CD4-positive, CD25-positive, alpha-beta regulatory T cell (primary cell): ENCODE results near the gene VEGFB. TPM values are rescaled to one million over a fixed set of nuclear protein-coding genes. Genes with fewer than 3 reads are reported as not detected.

Experiments
- ATAC-seq, 2 donors: fragments of 150-1000 bp; cut with Tn5 transposase; one replicate each; pipeline ENCODE4 v1.10.0; 2021; ENCODE audit warnings: low read depth in 2 of 2, moderate number of reproducible peaks in 2 of 2, moderate library complexity in 1 of 2
- DNase-seq, 3 donors: peaks; one replicate each; pipeline versions ENCODE4 v3.0.0 to v3.0.0-alpha.2; 2012 to 2022; ENCODE audit warnings: mixed read lengths in 1 of 3
- H3K27ac ChIP-seq: one replicate; pipeline ENCODE4 v1.7.0; 2013; ENCODE audit warnings: mild to moderate bottlenecking, low read length; ENCODE audit not compliant: insufficient read depth, poor library complexity, severe bottlenecking
- H3K27me3 ChIP-seq: one replicate; pipeline ENCODE4 v1.7.0; 2013; ENCODE audit warnings: low read length; ENCODE audit not compliant: control insufficient read depth, insufficient read depth
- H3K36me3 ChIP-seq: one replicate; pipeline ENCODE4 v1.7.0; 2013; ENCODE audit warnings: mild to moderate bottlenecking, low read length, moderate library complexity; ENCODE audit not compliant: control insufficient read depth, insufficient read depth
- H3K4me1 ChIP-seq: 2 replicates; pipeline ENCODE4 v1.7.0; 2013; ENCODE audit warnings: mild to moderate bottlenecking, low read length; ENCODE audit not compliant: insufficient read depth, control insufficient read depth, poor library complexity, severe bottlenecking
- H3K4me3 ChIP-seq: one replicate; pipeline ENCODE4 v1.7.0; 2013; ENCODE audit warnings: low read depth, mild to moderate bottlenecking, low read length, moderate library complexity
- H3K9me3 ChIP-seq, 2 experiments: 1 replicate in 1 of 2; 2 replicates in 1 of 2; pipeline ENCODE4 v1.7.0; 2013; ENCODE audit warnings: low read length in 2 of 2, mild to moderate bottlenecking in 1 of 2, moderate library complexity in 1 of 2; ENCODE audit not compliant: control insufficient read depth in 2 of 2
- H3K27ac Mint-ChIP-seq, 3 donors: one replicate each; pipeline ENCODE4 v1.8.0; 2020 to 2022; ENCODE audit warnings: mild to moderate bottlenecking in 3 of 3, mixed read lengths in 3 of 3, moderate library complexity in 2 of 3
- H3K27me3 Mint-ChIP-seq: one replicate; pipeline ENCODE4 v1.8.0; 2022; ENCODE audit warnings: mild to moderate bottlenecking, mixed read lengths
- H3K36me3 Mint-ChIP-seq: one replicate; pipeline ENCODE4 v1.8.0; 2020; ENCODE audit warnings: mixed read lengths
- H3K4me1 Mint-ChIP-seq, 4 donors: one replicate each; pipeline ENCODE4 v1.8.0; 2020 to 2022; ENCODE audit warnings: mixed read lengths in 4 of 4, mild to moderate bottlenecking in 1 of 4
- H3K4me3 Mint-ChIP-seq, 4 donors: one replicate each; pipeline ENCODE4 v1.8.0; 2020 to 2022; ENCODE audit warnings: mild to moderate bottlenecking in 4 of 4, mixed read lengths in 4 of 4, moderate library complexity in 3 of 4
- H3K9me3 Mint-ChIP-seq, 7 donors: one replicate each; pipeline ENCODE4 v1.8.0; 2020 to 2022; ENCODE audit warnings: mixed read lengths in 7 of 7, mild to moderate bottlenecking in 3 of 7, moderate library complexity in 2 of 7
- polyA plus RNA-seq, 4 donors: library from polyadenylated mRNA; unstranded; fragments of 300-500 nt; fragmentation: Illumina TruSeq; gene quantifications; one replicate each; pipeline ENCODE4 v1.2.3, GENCODE V29; 2021
- total RNA-seq: library from RNA; stranded (reverse); gene quantifications from one replicate; pipeline ENCODE4 v1.2.3, GENCODE V29; 2022

The VEGFB gene
- total and polyA plus RNA-seq, 5 donors from 2014 or later = 6.5 to 19.6 (median 8.3) TPM

DNA sequence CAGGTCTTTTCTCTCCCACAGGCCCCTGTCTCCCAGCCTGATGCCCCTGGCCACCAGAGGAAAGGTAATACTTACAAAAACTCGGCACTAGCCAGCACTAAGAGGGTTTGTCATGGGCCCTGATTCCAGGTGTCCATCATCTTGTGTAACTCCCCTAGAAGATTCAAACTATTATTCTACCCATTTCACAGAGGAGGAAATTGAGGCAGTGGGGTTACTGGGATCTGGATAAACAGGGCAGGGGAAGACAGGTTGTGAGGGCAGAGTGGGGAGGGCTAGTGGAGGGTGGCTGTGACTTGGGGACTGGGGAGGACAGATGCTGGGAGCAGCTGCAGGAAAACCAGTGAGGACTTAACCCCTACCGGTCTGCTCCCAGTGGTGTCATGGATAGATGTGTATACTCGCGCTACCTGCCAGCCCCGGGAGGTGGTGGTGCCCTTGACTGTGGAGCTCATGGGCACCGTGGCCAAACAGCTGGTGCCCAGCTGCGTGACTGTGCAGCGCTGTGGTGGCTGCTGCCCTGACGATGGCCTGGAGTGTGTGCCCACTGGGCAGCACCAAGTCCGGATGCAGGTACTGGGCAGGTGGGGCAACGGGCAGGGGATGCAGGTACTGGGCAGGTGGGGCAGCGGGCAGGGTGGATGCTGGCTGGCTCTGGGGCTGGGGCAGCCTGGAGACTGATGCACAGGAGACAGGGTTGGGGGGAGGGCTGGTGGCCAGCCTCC, 1.2 kb downstream of the VEGFB start:
- H3K27ac Mint-ChIP-seq = peak overlapping the region; percentile 74 to 80 (median 76)
- no peaks in the 10 kb centered on the region for H3K36me3 Mint-ChIP-seq
- Histone ChIP-seq H3K4me3 (peak overlapping the region; percentile 48), H3K27me3 (no peaks in the 10 kb centered on the region), H3K9me3 (no peaks in the 10 kb centered on the region), H3K36me3 (no peaks in the 10 kb centered on the region), H3K4me1 (peaks cover 32% of the 10 kb centered on the region), H3K27ac (peak overlapping the region; percentile 68)
- H3K4me3 Mint-ChIP-seq = peak overlapping the region; percentile 80 to 93 (median 84)
- no peaks in the 10 kb centered on the region for H3K27me3 Mint-ChIP-seq
- ATAC-seq (no peak), DNase-seq (no peak)
- H3K4me1 Mint-ChIP-seq = peaks cover 0 to 45% (median 23%) of the 10 kb centered on the region in 4 donors
- no peaks in the 10 kb centered on the region for H3K9me3 Mint-ChIP-seq

DNA sequence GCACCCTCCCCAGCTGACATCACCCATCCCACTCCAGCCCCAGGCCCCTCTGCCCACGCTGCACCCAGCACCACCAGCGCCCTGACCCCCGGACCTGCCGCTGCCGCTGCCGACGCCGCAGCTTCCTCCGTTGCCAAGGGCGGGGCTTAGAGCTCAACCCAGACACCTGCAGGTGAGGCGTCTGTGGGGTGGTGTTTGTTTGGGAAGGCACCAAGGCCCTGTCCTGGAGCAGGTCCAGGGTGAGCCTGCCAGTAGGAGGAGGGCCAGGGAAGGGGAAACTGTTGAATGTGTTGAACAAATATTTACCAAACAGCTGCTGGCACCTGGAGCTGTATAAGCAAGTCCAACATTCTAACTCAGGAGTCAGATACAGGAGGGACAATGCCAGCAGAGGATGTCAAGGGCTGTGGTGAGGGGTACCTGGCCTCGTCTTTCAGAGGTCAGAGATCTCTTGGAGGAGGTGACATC, 3.1 kb downstream of the VEGFB start:
- H3K36me3 Mint-ChIP-seq = no peaks in the 10 kb centered on the region
- Histone ChIP-seq H3K27me3 (no peaks in the 10 kb centered on the region), H3K27ac (no peak overlapping the region), H3K9me3 (no peaks in the 10 kb centered on the region), H3K4me1 (peaks cover 35% of the 10 kb centered on the region), H3K4me3 (no peak overlapping the region), H3K36me3 (no peaks in the 10 kb centered on the region)
- H3K27ac Mint-ChIP-seq = peak overlapping the region in 1 of 3 donors; percentile 65
- peaks cover 0 to 42% (median 18%) of the 10 kb centered on the region in 4 donors for H3K4me1 Mint-ChIP-seq
- H3K4me3 Mint-ChIP-seq = peak overlapping the region in 2 of 4 donors; percentile 38 to 83
- H3K9me3 Mint-ChIP-seq = no peaks in the 10 kb centered on the region
- ATAC-seq = no peak
- no peaks in the 10 kb centered on the region for H3K27me3 Mint-ChIP-seq
- DNase-seq = no peak

DNA sequence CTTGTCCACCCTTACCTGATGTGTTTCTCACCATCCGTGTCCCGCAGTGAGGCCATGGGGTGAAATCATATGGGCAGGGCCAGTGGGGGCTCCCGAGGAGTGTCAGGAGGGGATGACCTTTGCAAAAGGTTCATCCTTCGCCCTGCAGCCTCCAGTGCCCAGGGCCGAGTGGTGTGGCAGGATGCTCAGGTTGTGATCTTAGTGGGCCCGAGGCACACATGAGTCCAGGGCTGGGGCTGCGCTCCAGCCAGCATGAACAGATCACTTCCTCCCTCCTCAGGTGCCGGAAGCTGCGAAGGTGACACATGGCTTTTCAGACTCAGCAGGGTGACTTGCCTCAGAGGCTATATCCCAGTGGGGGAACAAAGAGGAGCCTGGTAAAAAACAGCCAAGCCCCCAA, 3.7 kb downstream of the VEGFB start:
- no peaks in the 10 kb centered on the region for H3K27me3 Mint-ChIP-seq
- H3K27ac Mint-ChIP-seq = peak overlapping the region in 2 of 3 donors; percentile 17 to 86
- H3K4me1 ChIP-seq = peaks cover 39% of the 10 kb centered on the region
- H3K36me3 Mint-ChIP-seq = no peaks in the 10 kb centered on the region
- peaks cover 0 to 42% (median 17%) of the 10 kb centered on the region in 4 donors for H3K4me1 Mint-ChIP-seq
- no peak overlapping the region for H3K4me3 ChIP-seq
- no peak overlapping the region for H3K27ac ChIP-seq
- no peaks in the 10 kb centered on the region for H3K27me3 ChIP-seq
- H3K4me3 Mint-ChIP-seq = peak overlapping the region in 3 of 4 donors; percentile 38 to 87 (median 83)
- DNase-seq (no peak), ATAC-seq (no peak)
- no peaks in the 10 kb centered on the region for H3K36me3 ChIP-seq
- no peaks in the 10 kb centered on the region for H3K9me3 ChIP-seq
- no peaks in the 10 kb centered on the region for H3K9me3 Mint-ChIP-seq

DNA sequence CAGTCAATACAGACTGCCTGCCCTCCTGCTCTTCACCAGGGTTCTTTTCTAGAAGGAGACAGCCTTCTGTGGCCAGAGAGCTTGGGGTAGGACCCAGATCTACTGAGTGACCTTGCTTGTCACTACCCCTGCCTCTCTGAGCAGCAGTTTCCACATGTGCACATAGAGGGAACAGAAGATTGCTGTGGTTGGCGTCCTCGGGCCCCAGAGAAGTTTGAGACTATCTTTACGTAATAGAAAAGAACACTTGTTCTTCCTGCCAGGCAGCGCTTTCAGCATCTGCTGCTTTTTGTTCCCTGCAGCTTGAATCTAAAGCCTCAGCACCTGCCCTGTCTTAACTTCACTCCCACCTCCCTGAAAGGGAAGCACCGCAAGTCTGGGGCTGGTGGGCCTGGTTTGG, 4.6 kb downstream of the VEGFB start:
- Mint-ChIP-seq H3K36me3 (no peaks in the 10 kb centered on the region), H3K27me3 (no peaks in the 10 kb centered on the region), H3K4me3 (peak overlapping the region in 3 of 4 donors; percentile 36 to 87 (median 83)), H3K9me3 (no peaks in the 10 kb centered on the region), H3K27ac (peak overlapping the region; percentile 48 to 86 (median 71)), H3K4me1 (peaks cover 0 to 45% (median 23%) of the 10 kb centered on the region in 4 donors)
- ATAC-seq = no peak
- no peak overlapping the region for H3K4me3 ChIP-seq
- H3K27ac ChIP-seq = no peak overlapping the region
- no peaks in the 10 kb centered on the region for H3K27me3 ChIP-seq
- H3K4me1 ChIP-seq = peaks cover 35% of the 10 kb centered on the region
- DNase-seq = no peak
- H3K36me3 ChIP-seq = peaks cover 4% of the 10 kb centered on the region
- no peaks in the 10 kb centered on the region for H3K9me3 ChIP-seq

DNA sequence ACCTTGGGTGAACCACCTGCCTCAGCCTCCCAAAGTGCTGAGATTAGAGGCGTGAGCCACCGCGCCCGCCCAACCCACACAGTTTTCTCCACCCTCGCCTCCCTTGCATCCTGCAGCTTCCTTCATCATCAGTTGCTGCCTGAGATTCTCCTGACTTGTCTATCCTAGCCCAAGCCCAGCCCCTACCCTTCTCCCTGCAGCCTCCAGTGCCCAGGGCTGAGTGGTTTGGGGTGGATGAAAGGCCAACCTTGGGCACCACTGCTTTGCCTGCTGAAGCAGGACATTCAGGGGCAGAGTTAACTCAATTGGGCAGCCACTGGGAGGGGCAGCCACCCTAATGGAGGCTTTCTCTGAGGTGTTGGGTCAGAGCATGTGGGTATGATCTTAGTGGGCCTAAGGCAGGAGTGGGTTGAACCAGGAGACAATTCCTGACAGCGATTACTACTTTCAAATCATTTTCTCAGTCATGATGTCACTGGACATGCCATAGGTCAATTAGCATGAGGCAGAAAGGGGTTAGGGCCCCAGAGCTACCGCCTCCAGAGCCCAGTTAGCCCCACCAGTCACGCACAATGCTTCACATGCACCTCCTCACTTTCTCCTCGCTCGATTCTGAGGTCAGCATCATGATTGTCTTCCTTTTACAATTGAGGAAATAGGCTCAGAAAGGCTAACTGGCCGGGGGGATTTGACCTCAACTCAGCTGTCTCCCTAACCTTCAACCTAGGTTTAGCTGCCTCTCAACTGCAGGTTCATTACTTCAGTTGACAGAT, 5.5 kb downstream of the VEGFB start:
- Mint-ChIP-seq H3K4me1 (peaks cover 0 to 48% (median 23%) of the 10 kb centered on the region in 4 donors), H3K36me3 (no peaks in the 10 kb centered on the region), H3K9me3 (no peaks in the 10 kb centered on the region), H3K4me3 (peak overlapping the region; percentile 87 to 98 (median 94)), H3K27me3 (no peaks in the 10 kb centered on the region), H3K27ac (peak overlapping the region; percentile 93 to 99 (median 98))
- no peak for ATAC-seq
- Histone ChIP-seq H3K36me3 (peaks cover 4% of the 10 kb centered on the region), H3K4me1 (peaks cover 41% of the 10 kb centered on the region), H3K27ac (peak overlapping the region; percentile 100), H3K27me3 (no peaks in the 10 kb centered on the region), H3K9me3 (no peaks in the 10 kb centered on the region), H3K4me3 (peak overlapping the region; percentile 59)
- DNase-seq = no peak

DNA sequence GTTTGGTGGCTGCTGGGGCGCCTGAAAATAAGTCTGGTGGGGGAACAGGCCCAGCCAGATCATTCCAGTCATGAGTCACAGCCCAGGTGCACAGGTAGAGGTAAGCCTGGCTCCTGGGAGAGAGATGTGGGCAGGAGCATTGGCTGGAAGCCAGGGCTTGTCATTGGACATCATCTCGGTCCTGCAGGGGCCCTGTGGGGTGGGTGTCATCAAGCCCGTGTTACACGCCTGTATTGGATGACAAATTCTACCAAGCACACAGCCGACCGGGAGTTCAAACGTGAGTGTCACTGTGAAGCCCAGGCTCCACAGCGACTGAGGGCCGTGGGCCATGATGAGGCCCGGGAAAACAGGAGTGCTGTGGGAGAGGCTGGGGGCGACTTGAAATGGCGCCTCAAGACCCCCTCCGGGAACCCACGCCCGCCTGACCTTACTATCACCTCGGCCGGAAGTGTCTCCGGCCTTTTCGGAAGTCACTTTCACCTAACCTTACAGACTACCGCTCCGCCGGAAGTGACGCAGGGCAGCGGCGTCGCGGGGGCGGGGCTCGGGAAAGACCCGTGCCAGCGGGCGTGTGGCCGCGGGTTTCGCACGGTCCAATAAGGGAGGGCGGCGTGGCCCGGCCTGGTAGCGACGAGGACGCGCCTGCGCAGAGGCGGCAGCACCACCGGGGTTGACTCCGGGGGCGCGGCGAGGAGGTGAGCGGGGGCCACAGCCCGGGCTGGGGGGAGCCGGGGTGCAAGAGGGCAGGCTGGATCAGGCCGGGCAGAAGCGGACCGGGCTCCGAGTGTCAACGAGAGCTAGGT, 6.3 kb downstream of the VEGFB start, which contains the start of gene FKBP2:
FKBP2 (plus strand) TSS at position 661 of the 806 bp plus-strand sequence. CDS start 1,293 bp downstream, outside the sequence.
- Histone ChIP-seq H3K4me3 (peak within 1 kb of the TSS; percentile 59), H3K4me1 (peaks cover 42% of the 10 kb centered on the region)
- H3K4me1 Mint-ChIP-seq = peaks cover 0 to 49% (median 19%) of the 10 kb centered on the region in 4 donors

DNA sequence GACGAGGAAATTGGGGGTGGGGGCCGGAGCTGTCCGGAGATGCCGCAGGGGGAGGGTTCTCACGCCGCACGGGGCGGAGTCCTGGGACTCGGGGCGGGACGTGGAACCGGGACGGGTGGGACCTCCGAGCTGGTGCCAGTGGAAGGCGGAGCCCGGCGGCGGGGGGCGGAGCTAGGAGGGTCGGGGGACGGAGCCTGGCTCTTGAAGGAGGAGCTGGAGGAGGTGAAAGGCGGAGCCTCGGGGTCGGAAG, 6.8 kb downstream of the VEGFB start:
- ATAC-seq (peak; percentile 78 to 84), DNase-seq (peak in 2 of 3 donors; percentile 99 to 100)
- Mint-ChIP-seq H3K27me3 (no peaks in the 10 kb centered on the region), H3K9me3 (no peaks in the 10 kb centered on the region), H3K27ac (peak overlapping the region; percentile 93 to 99 (median 98)), H3K4me1 (peaks cover 0 to 53% (median 20%) of the 10 kb centered on the region in 4 donors), H3K36me3 (no peaks in the 10 kb centered on the region), H3K4me3 (peak overlapping the region; percentile 87 to 98 (median 94))
- no peak overlapping the region for H3K4me3 ChIP-seq
- no peaks in the 10 kb centered on the region for H3K27me3 ChIP-seq
- H3K4me1 ChIP-seq = peaks cover 45% of the 10 kb centered on the region
- no peaks in the 10 kb centered on the region for H3K9me3 ChIP-seq
- H3K36me3 ChIP-seq = peaks cover 4% of the 10 kb centered on the region
- peak overlapping the region; percentile 100 for H3K27ac ChIP-seq

More for the DNA sequence above, 6.3 kb downstream of the VEGFB start, which contains the start of gene FKBP2:
- no peaks in the 10 kb centered on the region for H3K9me3 Mint-ChIP-seq
- no peaks in the 10 kb centered on the region for H3K27me3 Mint-ChIP-seq
- Histone ChIP-seq H3K36me3 (peaks cover 4% of the 10 kb centered on the region), H3K27me3 (no peaks in the 10 kb centered on the region), H3K27ac (peak within 1 kb of the TSS; percentile 100), H3K9me3 (no peaks in the 10 kb centered on the region)
- ATAC-seq = peak; percentile 64 to 66
- no peaks in the 10 kb centered on the region for H3K36me3 Mint-ChIP-seq
- H3K4me3 Mint-ChIP-seq = peak within 1 kb of the TSS; percentile 87 to 98 (median 94)
- DNase-seq = peak; percentile 97 to 99 (median 98)
- peak within 1 kb of the TSS; percentile 93 to 99 (median 98) for H3K27ac Mint-ChIP-seq
